HG03469 (cell line): Measurements from ENCODE around the gene OSBPL3.

Experiments used
- ATAC-seq: cut with Tn5 transposase; IDR thresholded peaks from one replicate; pipeline ENCODE4 v1.9.1; 2021; ENCODE audit warnings: mild to moderate bottlenecking, moderate library complexity, moderate number of reproducible peaks; ENCODE audit not compliant: unreplicated experiment

OSBPL3 gene

GRCh38 chr7:24870766-24871165, 109.2 kb downstream of the OSBPL3 start:
- no peak for ATAC-seq

DNA sequence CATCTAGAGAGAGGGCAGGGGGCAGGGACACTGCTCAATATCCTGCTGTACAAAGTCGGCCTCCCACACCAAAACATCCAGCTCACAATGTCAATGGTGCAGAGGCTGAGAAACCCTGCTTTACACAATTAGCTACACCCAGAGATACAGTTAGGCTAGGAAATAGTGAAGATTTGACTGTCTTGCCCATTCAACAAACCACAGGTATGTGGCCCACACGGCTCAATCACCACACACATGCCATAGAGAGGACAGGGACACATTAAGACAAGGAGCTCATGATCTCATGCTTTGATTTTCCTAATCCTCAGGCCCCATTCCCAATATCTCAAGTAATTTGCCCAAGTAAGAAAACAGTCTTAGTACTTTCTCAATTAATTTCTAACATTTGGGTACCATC, 110.4 kb downstream of the OSBPL3 start:
- ATAC-seq: no peak

- ATAC-seq: no peak
Observed at GRCh38 chr7:24868741-24869140, 111.2 kb downstream of the OSBPL3 start.

DNA sequence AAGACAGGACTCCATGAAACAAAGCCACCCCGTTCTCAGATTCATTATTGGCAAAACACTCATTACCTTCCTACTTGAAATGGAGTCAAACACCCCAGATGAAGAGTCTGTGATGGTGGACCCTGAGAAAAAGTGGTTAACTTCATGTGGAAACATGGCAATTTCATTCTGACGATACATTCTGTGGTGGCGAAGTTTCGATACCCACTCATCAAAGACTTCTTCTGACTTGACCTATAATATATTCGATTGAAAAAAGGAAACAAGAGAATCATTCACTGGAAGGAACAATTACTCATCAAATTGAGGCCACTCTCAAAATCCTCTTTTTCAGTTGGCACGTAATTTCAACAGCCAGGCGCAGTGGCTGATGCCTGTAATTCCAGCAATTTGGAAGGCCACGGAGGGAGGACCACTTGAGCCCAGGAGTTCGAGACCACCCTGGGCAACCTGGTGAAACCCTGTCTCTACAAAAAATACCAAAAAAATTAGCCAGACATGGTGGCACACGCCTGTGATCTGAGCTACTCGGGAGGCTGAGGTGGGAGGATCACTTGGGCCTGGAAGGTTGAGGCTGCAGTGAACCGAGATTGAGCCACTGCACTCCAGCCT, 113.9 kb downstream of the OSBPL3 start:
- ATAC-seq: no peak

GRCh38 chr7:24864214-24864817, 115.7 kb downstream of the OSBPL3 start:
- ATAC-seq: no peak

DNA sequence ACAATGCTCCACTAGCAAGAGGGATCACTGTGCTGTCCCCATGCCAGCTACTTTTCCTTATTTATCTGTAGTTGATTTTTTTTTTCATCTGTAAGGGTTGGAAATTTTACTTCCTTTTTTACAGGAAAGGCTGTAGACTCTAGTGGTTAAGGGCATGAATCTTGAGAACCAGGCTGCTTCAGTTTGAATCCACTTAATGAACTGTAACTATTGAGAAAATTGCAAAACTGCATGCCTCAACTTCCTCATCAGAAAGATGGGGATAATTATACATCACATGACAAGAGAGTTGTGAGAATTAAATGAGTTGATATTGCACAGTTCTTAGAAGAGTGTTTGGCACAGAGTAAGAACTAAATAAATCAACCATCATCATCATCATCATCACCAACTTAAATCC, 116.4 kb downstream of the OSBPL3 start:
- ATAC-seq: no peak

DNA sequence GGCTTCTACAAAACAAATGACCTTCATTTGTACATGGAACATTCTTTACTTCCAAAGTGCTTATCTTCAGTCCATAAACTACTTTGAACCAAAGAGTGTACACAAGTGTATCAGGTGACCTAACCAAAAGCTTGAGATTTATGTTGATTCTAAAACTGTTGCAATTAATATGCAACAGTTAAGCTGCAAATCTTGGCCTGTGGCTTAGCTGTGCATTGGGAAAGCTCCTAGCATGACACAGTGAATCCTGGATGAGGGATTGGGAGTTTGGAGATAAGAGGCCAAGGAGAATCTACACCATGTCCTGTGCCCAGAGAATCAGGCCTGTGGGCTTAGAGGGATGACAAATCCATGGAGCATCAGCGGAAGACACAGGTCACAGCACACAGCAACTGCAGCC, 117.5 kb downstream of the OSBPL3 start:
- ATAC-seq: no peak

DNA sequence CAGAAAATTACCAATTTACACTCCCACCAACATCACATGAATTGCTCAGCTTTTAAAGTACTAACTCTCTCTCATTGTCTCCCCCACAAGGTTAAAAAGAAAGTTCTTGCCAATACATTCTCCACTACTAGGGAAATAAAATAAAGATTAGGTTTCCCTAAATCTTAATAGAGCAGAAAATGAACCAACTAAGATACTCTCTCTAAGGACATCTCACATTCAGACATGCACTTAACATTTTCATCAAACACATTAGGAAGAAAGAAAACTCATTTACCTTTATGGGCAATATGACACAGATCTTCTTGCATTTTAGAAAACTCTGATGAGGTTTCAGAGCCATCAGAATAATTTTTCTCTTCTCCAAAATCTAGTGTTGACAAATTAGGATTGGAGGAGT, 118.6 kb downstream of the OSBPL3 start:
- ATAC-seq: no peak

DNA sequence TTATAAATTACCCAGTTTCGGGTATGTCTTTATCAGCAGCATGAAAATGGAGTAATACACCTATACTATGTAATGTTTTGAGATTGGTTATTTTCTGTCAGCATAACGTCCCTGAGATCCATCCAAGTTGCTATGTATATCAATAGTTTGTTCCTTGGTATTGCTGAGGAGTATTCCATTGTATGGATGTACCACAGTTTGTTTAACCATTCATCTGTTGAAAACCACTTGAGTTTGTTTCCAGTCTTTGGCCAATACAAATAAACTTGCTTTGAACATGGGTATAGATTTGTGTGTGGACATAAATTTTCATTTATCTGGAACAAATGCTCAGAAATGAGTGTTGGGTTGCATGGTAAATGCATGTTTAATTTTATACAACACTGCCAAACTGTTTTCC, 119.4 kb downstream of the OSBPL3 start:
- ATAC-seq: no peak

- ATAC-seq: no peak
Observed at GRCh38 chr7:24858108-24858977, 121.6 kb downstream of the OSBPL3 start.

DNA sequence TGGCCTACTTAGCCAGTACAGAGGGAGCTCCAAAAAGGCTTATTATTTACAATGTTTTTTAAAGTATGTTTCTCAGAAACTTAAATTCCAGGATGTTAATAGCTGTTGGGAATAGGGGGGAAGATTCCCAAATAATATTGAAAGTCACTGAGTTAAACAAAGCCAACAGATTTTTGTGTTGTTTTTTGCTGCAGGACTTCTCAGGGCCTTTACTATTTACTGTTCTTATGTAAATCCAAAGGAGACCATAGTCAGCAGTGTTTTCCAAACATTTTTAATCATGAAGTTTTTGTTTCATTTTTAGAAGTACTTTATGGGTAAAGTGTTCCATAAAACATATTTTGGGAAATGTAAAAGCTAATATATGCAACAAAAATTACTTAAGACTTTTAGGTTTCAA, 122.4 kb downstream of the OSBPL3 start:
- ATAC-seq: no peak

GRCh38 chr7:24854866-24855265, 125.1 kb downstream of the OSBPL3 start:
- no peak for ATAC-seq

GRCh38 chr7:24851786-24852185, 128.2 kb downstream of the OSBPL3 start:
- no peak for ATAC-seq

DNA sequence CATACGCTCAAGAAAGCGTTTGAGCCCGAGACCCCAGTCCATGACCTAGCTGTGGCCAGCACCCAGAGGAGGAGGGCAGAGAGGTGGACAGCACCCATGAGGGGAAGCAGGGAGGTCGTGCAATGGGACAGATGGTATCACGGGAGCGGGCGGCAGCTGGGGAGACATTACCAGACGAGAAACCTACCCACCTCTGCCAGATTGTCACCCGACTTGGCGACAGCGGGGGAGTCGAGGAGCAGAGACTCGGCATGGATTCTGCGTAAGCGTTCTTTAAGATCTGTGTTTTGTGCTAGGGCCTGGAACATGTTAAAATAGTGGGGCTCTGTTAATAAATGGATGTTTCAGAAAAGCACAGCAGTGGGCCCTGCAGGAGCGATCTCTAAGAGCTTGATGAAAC, 131.1 kb downstream of the OSBPL3 start:
- ATAC-seq: no peak

- ATAC-seq: no peak
Observed at GRCh38 chr7:24847754-24848153, 132.2 kb downstream of the OSBPL3 start.

DNA sequence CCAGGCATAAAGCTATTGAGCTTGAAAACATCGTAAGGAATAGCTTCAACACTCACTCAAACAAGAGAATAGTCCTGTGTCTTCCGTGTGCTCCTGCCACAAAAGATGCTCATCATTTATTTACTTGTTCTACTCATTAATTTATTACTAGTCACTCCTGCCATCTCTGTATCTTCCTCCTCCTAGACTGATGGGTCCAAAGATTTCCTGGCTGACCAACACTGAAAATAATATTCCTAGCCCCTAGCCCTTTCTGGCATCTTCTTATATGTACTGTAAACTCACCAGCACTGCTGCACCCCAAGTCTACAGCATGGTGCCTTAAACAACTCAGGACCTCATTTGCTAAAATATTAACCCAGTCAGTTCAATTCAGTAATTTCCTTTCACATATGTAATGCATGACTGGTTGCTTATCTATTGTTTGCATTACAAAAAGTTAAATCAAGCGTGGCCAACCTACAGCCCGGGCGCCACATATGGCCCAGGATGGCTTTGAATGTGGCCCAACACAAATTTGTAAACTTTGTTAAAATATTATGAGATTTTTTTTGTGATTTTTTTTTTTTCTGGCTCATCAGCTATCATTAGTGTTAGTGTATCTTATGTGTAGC, 136.1 kb downstream of the OSBPL3 start:
- no peak for ATAC-seq

DNA sequence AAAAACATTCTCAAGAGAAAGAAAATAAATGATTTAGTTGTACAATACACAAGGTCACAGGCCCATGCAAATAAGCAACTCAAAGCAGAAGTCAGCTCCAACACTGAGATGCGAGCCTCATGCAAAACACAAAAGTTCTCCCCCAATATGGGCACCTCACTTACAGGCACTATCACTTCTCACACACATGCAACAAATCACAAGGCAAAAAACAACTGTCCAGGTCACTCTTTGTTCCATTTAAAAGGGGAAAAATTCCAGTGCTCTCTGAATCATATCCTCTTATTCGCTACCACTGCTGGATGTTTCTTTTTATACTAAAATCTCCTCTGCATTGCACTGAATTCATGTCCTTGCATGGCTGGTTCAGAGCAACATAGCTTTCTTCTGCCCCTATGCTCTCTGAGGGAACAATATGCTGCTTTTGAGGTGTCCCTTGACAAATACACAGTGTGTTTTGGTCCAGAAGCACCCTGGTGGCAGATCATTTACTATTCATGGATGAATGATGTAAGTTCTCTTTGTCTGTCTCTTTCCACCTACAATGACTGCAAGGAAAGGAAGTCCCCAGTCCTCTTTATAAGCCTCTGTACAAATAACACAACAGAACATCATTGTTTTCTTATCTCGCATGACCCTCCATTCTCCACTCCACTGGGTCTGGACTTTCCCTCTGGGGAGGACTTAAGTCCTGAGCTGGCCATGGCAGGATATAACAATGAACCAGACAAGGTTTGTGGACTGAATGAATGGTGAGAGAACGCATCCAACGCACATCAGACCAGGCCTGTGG, 137.3 kb downstream of the OSBPL3 start:
- peak; percentile 45 for ATAC-seq

DNA sequence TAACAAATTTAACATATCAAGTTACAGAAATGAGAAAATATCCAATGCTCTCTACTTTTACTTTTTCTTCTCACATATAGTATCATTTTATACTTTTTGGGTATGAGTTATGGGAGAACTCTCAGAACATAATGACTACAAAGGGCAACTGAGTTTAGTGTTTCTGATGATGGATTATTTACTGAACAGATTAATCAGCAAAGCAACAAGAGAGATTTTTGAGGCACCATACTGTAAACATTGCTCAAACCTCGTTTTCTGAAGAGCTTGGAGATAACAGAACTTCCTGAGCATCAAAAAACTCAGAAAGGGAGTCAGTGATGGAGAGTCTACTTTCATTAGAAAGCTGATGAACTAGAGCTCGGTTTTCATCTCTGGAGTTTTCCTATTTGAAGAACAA, 137.9 kb downstream of the OSBPL3 start:
- ATAC-seq: no peak

DNA sequence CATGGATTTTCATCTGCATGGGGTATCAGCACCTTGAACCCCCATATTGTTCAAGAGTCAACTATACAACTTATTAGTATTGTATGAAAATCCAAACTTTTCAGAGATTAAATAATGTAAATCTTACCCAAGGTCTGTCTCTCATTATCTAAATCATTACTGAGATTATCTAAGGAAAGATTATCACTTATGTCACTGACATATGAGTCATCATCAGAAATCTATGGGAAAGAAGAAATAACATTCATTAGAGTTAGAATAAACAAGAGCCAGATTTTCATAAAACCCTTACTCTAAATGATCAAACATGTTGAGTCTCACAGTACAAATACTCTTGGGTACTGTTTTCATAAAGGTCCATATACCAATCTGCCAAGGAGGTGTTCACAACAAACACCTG, 139.4 kb downstream of the OSBPL3 start:
- no peak for ATAC-seq

DNA sequence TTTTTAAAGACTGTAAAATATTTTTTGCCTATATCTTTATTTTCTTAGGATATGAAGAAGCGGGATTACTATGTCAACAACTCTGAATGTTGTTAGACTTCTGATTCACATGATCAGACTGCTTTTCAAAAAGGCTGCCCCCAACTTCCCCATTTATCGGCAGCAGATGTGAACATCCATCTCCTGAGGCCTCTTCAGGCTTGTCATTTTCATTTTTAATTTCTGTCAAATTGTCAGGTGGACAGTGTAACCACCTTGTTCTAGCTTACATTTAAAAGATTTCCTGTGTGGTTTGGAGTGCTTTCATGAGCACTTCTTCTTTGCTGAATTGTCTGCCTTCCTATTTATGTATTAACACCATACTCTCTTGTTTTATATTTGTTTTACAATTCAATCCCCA, 143.9 kb downstream of the OSBPL3 start:
- ATAC-seq: peak; percentile 75

DNA sequence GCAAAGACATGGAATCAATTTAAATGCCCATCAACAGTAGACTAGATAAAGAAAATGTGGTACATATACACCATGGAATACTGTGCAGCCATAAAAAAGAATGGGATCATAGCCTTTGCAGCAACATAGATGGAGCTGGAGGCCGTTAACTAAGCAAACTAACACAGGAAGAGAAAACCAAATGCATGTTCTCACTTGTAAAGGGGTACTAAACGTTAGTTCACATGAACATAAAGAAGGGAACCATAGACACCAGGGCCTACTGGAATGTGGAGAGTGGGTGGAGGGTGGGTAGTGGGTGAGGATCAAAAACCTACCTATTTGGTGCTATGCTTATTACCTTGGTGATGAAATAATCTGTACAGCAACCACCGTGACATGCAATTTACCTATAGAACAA, 144.3 kb downstream of the OSBPL3 start:
- no peak for ATAC-seq
